ENCODE results near the gene DHDH.

DNA sequence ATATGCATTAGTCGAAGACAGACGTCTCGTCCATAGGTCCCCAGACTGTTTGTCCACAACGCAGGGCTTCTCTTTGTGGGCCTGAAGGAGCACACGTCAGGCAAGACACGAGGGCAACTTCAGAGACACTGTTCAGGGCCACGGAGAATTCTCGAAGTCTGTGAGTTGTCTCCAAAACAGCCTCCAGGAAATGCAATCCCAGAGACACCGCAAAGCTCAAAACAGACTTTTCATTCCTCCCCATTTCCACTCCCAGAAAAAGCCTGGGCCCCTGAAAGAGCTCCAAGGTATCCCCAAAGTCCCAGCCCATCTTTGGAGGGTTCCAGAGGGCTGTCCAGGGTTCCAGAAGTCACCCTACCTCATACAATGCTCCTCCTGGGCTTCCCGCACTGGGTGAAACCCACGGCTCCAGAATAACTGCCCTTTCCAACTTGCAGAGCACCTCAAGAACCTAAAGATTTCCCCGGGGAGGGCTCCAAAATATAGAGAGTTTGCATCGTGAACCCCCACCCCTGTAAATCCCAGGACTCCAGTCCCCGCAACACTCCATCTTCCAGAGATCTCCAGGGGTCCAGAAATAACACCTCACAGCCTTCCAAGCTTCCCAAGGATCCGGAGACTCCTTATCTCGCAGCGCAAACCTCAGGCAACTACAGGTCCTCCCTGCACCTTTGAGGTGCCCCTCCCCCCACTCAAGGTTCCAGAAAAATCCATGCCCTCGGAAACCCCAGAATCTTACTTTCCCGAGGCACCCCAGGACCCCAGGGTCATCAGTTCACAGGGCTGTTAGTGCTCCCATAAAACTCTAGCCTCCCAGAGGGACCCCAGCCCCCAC is 30.9 kb downstream of the DHDH start:
- TF ChIP-seq CTCF (conservative IDR thresholded peaks at IDR 0.05 in 1 of 2, IDR thresholded peaks at IDR 0.05 in 1 of 2; ENCODE audit: extremely low read depth in 1 of 2, insufficient read depth in 1 of 2, low read depth in 1 of 2, low read length in 2 of 2), result no peak
- no peak for TF ChIP-seq EZH2 (IDR thresholded peaks at IDR 0.05; ENCODE audit: borderline replicate concordance, low read length)

Measured in mammary epithelial cell (primary cell).